ENCODE measurements around the gene ZNF827.

DNA sequence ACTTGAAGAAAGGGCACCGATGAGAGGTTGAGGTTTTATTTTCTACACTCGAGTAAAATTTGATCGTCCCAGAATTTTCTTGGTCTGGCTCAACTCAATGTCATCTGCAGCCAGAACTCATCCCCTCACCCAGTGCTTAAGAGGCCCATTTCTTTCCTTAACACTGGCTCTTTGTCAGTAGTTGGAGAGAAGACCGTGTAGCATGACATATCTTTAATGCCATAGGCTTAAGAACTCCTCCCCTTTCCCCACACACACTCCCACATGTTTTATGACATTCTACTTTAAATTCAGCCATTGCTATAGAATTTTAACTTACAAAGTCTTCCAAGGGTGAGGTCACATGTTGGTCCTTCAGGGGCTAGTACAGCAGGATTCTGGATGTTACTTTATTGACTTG, 44.2 kb upstream of the ZNF827 start:
- TF ChIP-seq, protein P1, sequence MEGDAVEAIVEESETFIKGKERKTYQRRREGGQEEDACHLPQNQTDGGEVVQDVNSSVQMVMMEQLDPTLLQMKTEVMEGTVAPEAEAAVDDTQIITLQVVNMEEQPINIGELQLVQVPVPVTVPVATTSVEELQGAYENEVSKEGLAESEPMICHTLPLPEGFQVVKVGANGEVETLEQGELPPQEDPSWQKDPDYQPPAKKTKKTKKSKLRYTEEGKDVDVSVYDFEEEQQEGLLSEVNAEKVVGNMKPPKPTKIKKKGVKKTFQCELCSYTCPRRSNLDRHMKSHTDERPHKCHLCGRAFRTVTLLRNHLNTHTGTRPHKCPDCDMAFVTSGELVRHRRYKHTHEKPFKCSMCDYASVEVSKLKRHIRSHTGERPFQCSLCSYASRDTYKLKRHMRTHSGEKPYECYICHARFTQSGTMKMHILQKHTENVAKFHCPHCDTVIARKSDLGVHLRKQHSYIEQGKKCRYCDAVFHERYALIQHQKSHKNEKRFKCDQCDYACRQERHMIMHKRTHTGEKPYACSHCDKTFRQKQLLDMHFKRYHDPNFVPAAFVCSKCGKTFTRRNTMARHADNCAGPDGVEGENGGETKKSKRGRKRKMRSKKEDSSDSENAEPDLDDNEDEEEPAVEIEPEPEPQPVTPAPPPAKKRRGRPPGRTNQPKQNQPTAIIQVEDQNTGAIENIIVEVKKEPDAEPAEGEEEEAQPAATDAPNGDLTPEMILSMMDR (IDR thresholded peaks at IDR 0.05; ENCODE audit: poor library complexity, severe bottlenecking): no peak
- TF ChIP-seq TAF1 (IDR thresholded peaks at IDR 0.05; ENCODE audit: low read depth) (no peak), EZH2 (IDR thresholded peaks at IDR 0.05; ENCODE audit: borderline replicate concordance, insufficient read depth, low read length, poor library complexity, severe bottlenecking) (no peak), POLR2AphosphoS5 (IDR thresholded peaks at IDR 0.05) (no peak), EP300 (conservative IDR thresholded peaks at IDR 0.05; ENCODE audit: poor library complexity, severe bottlenecking) (no peak), SMC3 (conservative IDR thresholded peaks at IDR 0.05; ENCODE audit: poor library complexity) (no peak)
- TF ChIP-seq, protein P2, sequence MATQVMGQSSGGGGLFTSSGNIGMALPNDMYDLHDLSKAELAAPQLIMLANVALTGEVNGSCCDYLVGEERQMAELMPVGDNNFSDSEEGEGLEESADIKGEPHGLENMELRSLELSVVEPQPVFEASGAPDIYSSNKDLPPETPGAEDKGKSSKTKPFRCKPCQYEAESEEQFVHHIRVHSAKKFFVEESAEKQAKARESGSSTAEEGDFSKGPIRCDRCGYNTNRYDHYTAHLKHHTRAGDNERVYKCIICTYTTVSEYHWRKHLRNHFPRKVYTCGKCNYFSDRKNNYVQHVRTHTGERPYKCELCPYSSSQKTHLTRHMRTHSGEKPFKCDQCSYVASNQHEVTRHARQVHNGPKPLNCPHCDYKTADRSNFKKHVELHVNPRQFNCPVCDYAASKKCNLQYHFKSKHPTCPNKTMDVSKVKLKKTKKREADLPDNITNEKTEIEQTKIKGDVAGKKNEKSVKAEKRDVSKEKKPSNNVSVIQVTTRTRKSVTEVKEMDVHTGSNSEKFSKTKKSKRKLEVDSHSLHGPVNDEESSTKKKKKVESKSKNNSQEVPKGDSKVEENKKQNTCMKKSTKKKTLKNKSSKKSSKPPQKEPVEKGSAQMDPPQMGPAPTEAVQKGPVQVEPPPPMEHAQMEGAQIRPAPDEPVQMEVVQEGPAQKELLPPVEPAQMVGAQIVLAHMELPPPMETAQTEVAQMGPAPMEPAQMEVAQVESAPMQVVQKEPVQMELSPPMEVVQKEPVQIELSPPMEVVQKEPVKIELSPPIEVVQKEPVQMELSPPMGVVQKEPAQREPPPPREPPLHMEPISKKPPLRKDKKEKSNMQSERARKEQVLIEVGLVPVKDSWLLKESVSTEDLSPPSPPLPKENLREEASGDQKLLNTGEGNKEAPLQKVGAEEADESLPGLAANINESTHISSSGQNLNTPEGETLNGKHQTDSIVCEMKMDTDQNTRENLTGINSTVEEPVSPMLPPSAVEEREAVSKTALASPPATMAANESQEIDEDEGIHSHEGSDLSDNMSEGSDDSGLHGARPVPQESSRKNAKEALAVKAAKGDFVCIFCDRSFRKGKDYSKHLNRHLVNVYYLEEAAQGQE (IDR thresholded peaks at IDR 0.05; ENCODE audit: borderline replicate concordance): no peak

Measured in neural cell (in vitro differentiated cells).